ENCODE data around the gene PLXDC2.

DNA sequence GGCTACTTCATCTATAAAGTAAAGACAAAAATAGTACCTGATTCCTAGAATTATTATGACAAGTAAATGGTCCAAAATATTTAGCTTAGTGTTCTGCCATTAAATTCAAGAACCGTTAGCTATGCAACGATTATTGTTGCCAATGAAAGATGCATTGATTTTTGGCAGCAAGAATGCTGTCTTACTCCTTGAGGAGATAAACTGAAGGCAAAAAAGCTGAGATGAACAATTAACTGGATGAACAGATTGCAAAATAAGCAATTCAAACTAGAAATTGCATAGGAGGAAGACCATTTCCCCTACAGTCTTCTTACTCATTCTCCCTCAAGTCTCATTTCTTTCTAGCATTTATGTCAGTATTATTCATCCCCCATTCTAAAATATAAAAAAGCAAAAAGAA lies 484.5 kb downstream of the PLXDC2 start:
- TF ChIP-seq POLR2A (IDR thresholded peaks at IDR 0.05; ENCODE audit: low read length): no peak
- TF ChIP-seq GATA1 (IDR thresholded peaks at IDR 0.05; ENCODE audit: low read depth, low read length): no peak

Data from erythroblast (primary cell).